Liver (tissue), 3 donors: ENCODE measurements around the gene NBPF15.
"Not testable (repeated sequence)": the region's sequence is repeated elsewhere in the genome, so short reads cannot be mapped to it uniquely, and the experiment has no call there.

Experiments used
- RAD21 ChIP-seq, 2 donors: IDR thresholded peaks; 2 replicates each; pipeline ENCODE4 v1.6.1; 2016; ENCODE audit warnings: antibody characterized with exemption in 2 of 2, mild to moderate bottlenecking in 2 of 2
- TF ChIP-seq, protein P1 (sequence below): fragments of 150-350 bp; IDR thresholded peaks from 2 replicates; pipeline ENCODE4 v1.5.1; 2017; ENCODE audit warnings: improper control_type of control experiment, low read depth, low read length; ENCODE audit not compliant: missing input control
- donor health status: healthy.
- donor health status: healthy.

DNA sequence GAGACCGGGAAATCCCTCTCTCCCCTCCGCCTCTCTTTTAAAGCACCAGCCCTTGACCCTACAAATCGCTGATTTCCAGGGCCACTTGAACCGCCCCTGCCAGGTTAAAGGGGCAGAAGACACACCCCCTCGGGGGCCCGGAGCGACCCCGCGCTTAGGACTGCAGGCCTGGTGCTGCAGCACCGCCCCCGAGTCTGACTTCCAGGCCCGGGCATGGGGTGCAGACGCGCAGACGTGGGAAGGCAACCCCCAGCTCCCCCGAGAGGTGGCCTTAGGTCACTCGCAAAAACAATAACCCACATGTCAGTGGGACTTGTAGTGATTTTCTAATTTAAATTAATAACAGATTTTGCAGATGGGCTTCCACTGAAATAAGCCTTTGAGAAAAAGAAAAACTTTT, 309 bp upstream of the NBPF15 start:
- TF ChIP-seq, protein P1, sequence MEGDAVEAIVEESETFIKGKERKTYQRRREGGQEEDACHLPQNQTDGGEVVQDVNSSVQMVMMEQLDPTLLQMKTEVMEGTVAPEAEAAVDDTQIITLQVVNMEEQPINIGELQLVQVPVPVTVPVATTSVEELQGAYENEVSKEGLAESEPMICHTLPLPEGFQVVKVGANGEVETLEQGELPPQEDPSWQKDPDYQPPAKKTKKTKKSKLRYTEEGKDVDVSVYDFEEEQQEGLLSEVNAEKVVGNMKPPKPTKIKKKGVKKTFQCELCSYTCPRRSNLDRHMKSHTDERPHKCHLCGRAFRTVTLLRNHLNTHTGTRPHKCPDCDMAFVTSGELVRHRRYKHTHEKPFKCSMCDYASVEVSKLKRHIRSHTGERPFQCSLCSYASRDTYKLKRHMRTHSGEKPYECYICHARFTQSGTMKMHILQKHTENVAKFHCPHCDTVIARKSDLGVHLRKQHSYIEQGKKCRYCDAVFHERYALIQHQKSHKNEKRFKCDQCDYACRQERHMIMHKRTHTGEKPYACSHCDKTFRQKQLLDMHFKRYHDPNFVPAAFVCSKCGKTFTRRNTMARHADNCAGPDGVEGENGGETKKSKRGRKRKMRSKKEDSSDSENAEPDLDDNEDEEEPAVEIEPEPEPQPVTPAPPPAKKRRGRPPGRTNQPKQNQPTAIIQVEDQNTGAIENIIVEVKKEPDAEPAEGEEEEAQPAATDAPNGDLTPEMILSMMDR = not testable (repeated sequence)
- not testable (repeated sequence) for TF ChIP-seq RAD21 (IDR thresholded peaks at IDR 0.05)
